ENCODE data around the gene CNTN5.

CNTN5 gene

DNA sequence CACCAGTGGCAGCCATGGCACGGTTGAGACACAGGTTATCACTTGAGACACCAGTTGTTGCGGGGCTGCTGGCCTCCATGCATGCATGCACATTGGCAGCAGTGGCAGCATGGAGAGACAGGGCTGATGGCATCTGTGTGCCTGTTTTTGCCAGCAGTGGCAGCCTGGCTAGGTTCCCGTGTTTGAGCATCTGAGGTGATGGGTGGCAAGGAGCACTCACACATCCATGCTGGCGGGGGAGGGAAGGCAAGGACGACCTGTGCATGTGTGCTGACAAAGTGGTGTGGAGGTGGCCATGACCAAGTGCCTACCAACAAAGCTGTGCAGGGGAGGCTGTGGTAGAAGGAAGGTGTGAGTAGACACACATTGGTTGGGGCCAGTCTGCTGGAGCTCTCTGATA is 133.5 kb downstream of the CNTN5 start:
- Histone ChIP-seq H3K27ac (ENCODE audit: poor library complexity, severe bottlenecking) (no peak overlapping the region), H3K4me1 (ENCODE audit: insufficient read depth, poor library complexity, severe bottlenecking) (peaks cover 3% of the 10 kb centered on the region), H3K9me3 (ENCODE audit: severe bottlenecking) (no peaks in the 10 kb centered on the region), H3K4me3 (ENCODE audit: severe bottlenecking) (no peak overlapping the region), H3K27me3 (ENCODE audit: insufficient read depth, poor library complexity, severe bottlenecking) (no peaks in the 10 kb centered on the region), H3K36me3 (ENCODE audit: low read depth) (no peaks in the 10 kb centered on the region)
- DNase-seq (ENCODE audit: low spot score) = no peak
- TF ChIP-seq, protein P1, sequence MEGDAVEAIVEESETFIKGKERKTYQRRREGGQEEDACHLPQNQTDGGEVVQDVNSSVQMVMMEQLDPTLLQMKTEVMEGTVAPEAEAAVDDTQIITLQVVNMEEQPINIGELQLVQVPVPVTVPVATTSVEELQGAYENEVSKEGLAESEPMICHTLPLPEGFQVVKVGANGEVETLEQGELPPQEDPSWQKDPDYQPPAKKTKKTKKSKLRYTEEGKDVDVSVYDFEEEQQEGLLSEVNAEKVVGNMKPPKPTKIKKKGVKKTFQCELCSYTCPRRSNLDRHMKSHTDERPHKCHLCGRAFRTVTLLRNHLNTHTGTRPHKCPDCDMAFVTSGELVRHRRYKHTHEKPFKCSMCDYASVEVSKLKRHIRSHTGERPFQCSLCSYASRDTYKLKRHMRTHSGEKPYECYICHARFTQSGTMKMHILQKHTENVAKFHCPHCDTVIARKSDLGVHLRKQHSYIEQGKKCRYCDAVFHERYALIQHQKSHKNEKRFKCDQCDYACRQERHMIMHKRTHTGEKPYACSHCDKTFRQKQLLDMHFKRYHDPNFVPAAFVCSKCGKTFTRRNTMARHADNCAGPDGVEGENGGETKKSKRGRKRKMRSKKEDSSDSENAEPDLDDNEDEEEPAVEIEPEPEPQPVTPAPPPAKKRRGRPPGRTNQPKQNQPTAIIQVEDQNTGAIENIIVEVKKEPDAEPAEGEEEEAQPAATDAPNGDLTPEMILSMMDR (IDR thresholded peaks at IDR 0.05; ENCODE audit: poor library complexity, severe bottlenecking) = no peak
- ATAC-seq (ENCODE audit: low read depth) = no peak

DNA sequence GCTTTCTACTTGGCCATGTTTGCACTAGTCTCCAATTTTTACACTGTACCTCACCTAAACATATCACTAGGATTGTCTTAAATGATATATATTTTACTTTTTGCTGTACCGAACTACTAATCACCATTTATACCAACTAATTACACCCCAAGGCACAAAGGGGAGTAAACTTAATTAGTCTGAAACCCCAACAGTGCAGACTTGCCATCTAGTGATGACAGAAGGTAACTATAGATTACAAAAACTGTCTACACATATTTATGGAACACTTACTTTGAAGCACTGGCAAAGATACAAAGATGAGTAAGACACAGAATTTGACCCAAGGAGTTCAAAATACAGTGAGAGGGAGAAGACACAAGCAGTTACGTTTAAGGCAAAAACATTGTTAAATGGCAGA is 139.7 kb downstream of the CNTN5 start:
- Histone ChIP-seq H3K27ac (ENCODE audit: poor library complexity, severe bottlenecking) (no peak overlapping the region), H3K4me1 (ENCODE audit: insufficient read depth, poor library complexity, severe bottlenecking) (no peaks in the 10 kb centered on the region), H3K4me3 (ENCODE audit: severe bottlenecking) (no peak overlapping the region), H3K27me3 (ENCODE audit: insufficient read depth, poor library complexity, severe bottlenecking) (no peaks in the 10 kb centered on the region), H3K9me3 (ENCODE audit: severe bottlenecking) (no peaks in the 10 kb centered on the region), H3K36me3 (ENCODE audit: low read depth) (no peaks in the 10 kb centered on the region)
- TF ChIP-seq, protein P1 (IDR thresholded peaks at IDR 0.05; ENCODE audit: poor library complexity, severe bottlenecking) = no peak
- no peak for DNase-seq (ENCODE audit: low spot score)
- no peak for ATAC-seq (ENCODE audit: low read depth)

DNA sequence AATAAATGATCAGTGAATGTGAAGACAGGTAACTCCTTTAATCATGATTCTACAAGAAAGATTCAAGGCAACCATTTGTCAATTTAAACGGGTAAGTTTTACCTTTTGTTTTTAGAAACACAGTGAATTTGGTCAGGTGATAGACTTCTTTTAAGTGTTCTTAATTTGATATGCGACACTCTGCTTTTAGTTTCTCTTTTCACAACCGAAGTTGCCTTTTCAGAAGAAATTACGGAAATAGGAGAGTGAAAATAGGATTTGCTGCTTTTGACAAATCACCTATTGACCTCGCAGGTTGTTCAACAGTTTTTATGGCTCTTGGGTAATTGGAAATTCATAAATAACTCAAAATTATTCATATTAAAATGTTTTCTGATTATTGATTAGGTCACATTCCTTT is 142.1 kb downstream of the CNTN5 start:
- DNase-seq (ENCODE audit: low spot score) = no peak
- no peaks in the 10 kb centered on the region for H3K36me3 ChIP-seq (ENCODE audit: low read depth)
- TF ChIP-seq, protein P1 (IDR thresholded peaks at IDR 0.05; ENCODE audit: poor library complexity, severe bottlenecking) = no peak
- H3K27me3 ChIP-seq (ENCODE audit: insufficient read depth, poor library complexity, severe bottlenecking) = no peaks in the 10 kb centered on the region
- no peak overlapping the region for H3K4me3 ChIP-seq (ENCODE audit: severe bottlenecking)
- no peak for ATAC-seq (ENCODE audit: low read depth)
- H3K27ac ChIP-seq (ENCODE audit: poor library complexity, severe bottlenecking) = no peak overlapping the region
- H3K4me1 ChIP-seq (ENCODE audit: insufficient read depth, poor library complexity, severe bottlenecking) = no peaks in the 10 kb centered on the region
- H3K9me3 ChIP-seq (ENCODE audit: severe bottlenecking) = no peaks in the 10 kb centered on the region

DNA sequence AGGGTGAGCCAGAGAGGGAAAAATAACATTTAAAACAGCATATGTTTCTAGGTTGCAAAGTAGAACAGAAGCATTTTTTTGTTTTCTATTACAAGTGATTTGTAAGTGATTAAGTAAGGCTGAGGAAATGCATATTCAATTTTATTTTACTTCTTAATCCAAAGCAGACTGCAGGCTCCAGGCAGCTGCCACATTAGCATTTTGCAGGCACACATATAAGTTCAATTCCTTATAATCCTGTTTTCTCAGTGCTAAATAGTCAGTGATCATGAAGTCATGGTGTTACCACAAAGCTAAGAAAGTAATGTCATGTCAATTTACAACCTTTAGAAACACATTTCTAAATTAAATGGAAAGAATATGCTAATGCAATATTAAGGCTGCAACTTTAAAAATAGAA is 149.8 kb downstream of the CNTN5 start:
- TF ChIP-seq, protein P1 (IDR thresholded peaks at IDR 0.05; ENCODE audit: poor library complexity, severe bottlenecking) = no peak
- H3K9me3 ChIP-seq (ENCODE audit: severe bottlenecking) = no peaks in the 10 kb centered on the region
- H3K4me1 ChIP-seq (ENCODE audit: insufficient read depth, poor library complexity, severe bottlenecking) = no peaks in the 10 kb centered on the region
- H3K36me3 ChIP-seq (ENCODE audit: low read depth) = no peaks in the 10 kb centered on the region
- no peak overlapping the region for H3K4me3 ChIP-seq (ENCODE audit: severe bottlenecking)
- no peak overlapping the region for H3K27ac ChIP-seq (ENCODE audit: poor library complexity, severe bottlenecking)
- ATAC-seq (ENCODE audit: low read depth) (no peak), DNase-seq (ENCODE audit: low spot score) (no peak)
- H3K27me3 ChIP-seq (ENCODE audit: insufficient read depth, poor library complexity, severe bottlenecking) = no peaks in the 10 kb centered on the region

DNA sequence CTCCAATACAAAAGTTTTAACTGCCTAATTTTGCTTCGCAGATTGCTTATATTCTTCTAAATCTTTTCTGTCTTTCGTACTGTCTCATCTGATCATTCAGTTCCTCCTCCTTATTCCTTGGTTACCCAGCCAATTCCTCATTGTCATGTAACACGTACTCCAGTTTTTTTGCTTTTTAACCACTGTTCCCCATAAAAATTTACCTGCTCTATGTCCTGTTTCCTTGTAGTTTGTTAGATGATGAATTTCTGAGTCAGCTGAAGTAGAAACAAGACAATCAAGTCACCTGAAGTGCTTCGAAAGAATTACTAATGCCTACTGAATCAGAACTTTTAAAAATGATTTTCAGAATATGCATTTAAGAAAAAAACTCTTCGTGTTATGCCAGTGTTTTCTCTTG is 150.6 kb downstream of the CNTN5 start:
- no peaks in the 10 kb centered on the region for H3K36me3 ChIP-seq (ENCODE audit: low read depth)
- H3K9me3 ChIP-seq (ENCODE audit: severe bottlenecking) = no peaks in the 10 kb centered on the region
- ATAC-seq (ENCODE audit: low read depth) (no peak), DNase-seq (ENCODE audit: low spot score) (no peak)
- no peak overlapping the region for H3K4me3 ChIP-seq (ENCODE audit: severe bottlenecking)
- TF ChIP-seq, protein P1 (IDR thresholded peaks at IDR 0.05; ENCODE audit: poor library complexity, severe bottlenecking) = no peak
- H3K27ac ChIP-seq (ENCODE audit: poor library complexity, severe bottlenecking) = no peak overlapping the region
- no peaks in the 10 kb centered on the region for H3K4me1 ChIP-seq (ENCODE audit: insufficient read depth, poor library complexity, severe bottlenecking)
- no peaks in the 10 kb centered on the region for H3K27me3 ChIP-seq (ENCODE audit: insufficient read depth, poor library complexity, severe bottlenecking)
